GM23248 (cell line): ENCODE results near the gene DDB1.

ENCODE experiments used
- EZH2 ChIP-seq: fragments of 200-600 bp; sonication (generic); IDR thresholded peaks from 2 replicates; pipeline ENCODE4 v1.6.1; 2018; ENCODE audit warnings: antibody characterized with exemption, mild to moderate bottlenecking; ENCODE audit not compliant: insufficient read depth, poor library complexity, severe bottlenecking
- EZH2phosphoT487 ChIP-seq: fragments of 200-600 bp; sonication (generic); IDR thresholded peaks from 2 replicates; pipeline ENCODE4 v1.6.1; 2018; ENCODE audit warnings: antibody characterized with exemption, moderate library complexity, mild to moderate bottlenecking, low read depth; ENCODE audit not compliant: insufficient read depth

DNA sequence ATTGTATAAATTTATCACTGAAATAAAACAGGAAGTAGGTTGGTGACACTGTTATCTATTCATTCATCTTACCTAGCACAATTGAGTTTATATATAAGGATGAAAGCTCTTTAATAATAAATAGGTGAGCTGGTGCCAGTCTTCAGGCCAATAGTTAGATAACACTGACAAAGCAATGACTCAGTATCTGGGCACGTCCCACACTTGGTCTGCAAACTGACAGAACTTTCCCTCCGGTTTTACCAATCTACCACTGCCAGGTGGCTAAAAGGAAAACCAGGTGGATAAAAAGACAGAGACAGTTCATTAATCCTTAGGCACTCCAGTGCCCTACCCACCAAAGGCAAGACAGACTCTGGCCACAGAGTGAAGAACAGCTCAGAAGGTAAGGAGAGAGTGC lies 17.6 kb downstream of the DDB1 start:
- TF ChIP-seq EZH2phosphoT487 = no peak
- TF ChIP-seq EZH2 = no peak
